ENCODE measurements around the gene AUTS2. TPM values are rescaled to one million over a fixed set of nuclear protein-coding genes. Genes with fewer than 3 reads are reported as not detected.

The AUTS2 gene
- total and polyA plus RNA-seq, 2 of the 8 experiments (the other 6 are each of a cell fraction or from before 2014, with no cell fraction given) = 25.9 to 101 TPM

DNA sequence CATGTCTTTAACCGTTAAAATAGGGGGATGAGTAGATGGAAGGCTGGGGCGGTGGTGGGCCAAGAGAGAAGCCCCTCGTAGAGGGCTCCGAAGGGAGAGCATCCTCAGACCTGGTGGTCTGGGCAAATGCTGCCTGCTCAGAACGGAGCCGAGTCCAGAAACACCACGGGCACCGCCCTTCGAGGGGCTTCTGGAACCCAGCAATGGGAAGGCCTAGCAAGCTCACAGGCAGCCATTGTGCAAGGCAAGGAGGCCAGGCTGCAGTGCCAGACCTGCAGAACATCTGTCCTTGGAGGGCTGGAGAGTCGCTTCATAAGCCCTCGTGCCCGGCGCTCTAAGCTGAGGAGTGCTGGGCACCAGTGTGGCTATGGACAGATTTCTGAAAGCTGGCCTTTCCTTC lies 889.6 kb downstream of the AUTS2 start:
- no peak overlapping the region for H4K91ac ChIP-seq (replicated peaks; ENCODE audit: insufficient read length, low read length)
- 97% methylated on average over 13 of the region's 13 CpGs; no CpG with 5 or more reads in 1 of the 2 experiments for WGBS, 2 experiments (ENCODE audit: extremely low coverage in 1 of 2, insufficient coverage in 1 of 2, insufficient read length in 1 of 2, insufficient replicate concordance in 2 of 2, low coverage in 1 of 2, low lambda C conversion rate in 2 of 2, missing lambda C conversion rate in 1 of 2)
- H3K56ac ChIP-seq (replicated peaks; ENCODE audit: insufficient read length, low read depth, low read length) = no peak overlapping the region
- H3K18ac ChIP-seq (ENCODE audit: extremely low read depth, low read length) = no peak overlapping the region
- no peaks in the 10 kb centered on the region for H4K20me1 ChIP-seq (replicated peaks in 1 of 2; ENCODE audit: control insufficient read depth in 1 of 2, insufficient read depth in 2 of 2, low read length in 2 of 2)
- POLR2A ChIA-PET (ENCODE audit: partially characterized antibody) = no interaction called here
- CTCF ChIA-PET (ENCODE audit: partially characterized antibody) = interaction anchor here (0.9 kb wide), 1 partner anchor 19 kb away, joined by 3 read pairs; no protein-coding TSS in a partner anchor
- H2BK120ac ChIP-seq (replicated peaks; ENCODE audit: low read depth, low read length) = no peak overlapping the region
- no peak overlapping the region for H2BK5ac ChIP-seq (ENCODE audit: low read depth, low read length)
- no peak for FAIRE-seq
- H2BK20ac ChIP-seq (ENCODE audit: low read length) = no peak overlapping the region
- no peak overlapping the region for H2BK15ac ChIP-seq (ENCODE audit: low read length)
- H2BK12ac ChIP-seq (ENCODE audit: low read depth, low read length) = no peak overlapping the region
- H4K5ac ChIP-seq (ENCODE audit: insufficient read length, low read depth, low read length) = no peak overlapping the region
- no peak overlapping the region for H2AK5ac ChIP-seq (ENCODE audit: low read depth, low read length)
- H3K4me2 ChIP-seq (ENCODE audit: insufficient read depth in 1 of 2, low read depth in 2 of 2, low read length in 2 of 2) = no peak overlapping the region
- no peaks in the 10 kb centered on the region; a peak in 1 of 7 replicates for H3K4me1 ChIP-seq (replicated peaks in 1 of 4; ENCODE audit: control insufficient read depth in 3 of 4, insufficient read depth in 4 of 4, low read length in 3 of 4)
- H3K79me2 ChIP-seq (ENCODE audit: control insufficient read depth in 1 of 2, insufficient read depth in 2 of 2, low read length in 2 of 2) = no peaks in the 10 kb centered on the region
- no peak overlapping the region for H3K4ac ChIP-seq (replicated peaks; ENCODE audit: insufficient read length, low read depth, low read length)
- H3K9ac ChIP-seq (replicated peaks in 1 of 4; ENCODE audit: extremely low read depth in 1 of 4, low read depth in 3 of 4, low read length in 3 of 4) = no peak overlapping the region
- no peak overlapping the region for H3K14ac ChIP-seq (ENCODE audit: insufficient read length)
- TF ChIP-seq SIX5 (IDR thresholded peaks at IDR 0.05; ENCODE audit: low read depth, low read length) = no peak
- TF ChIP-seq SP4 (IDR thresholded peaks at IDR 0.05; ENCODE audit: low read length) = no peak
- no peak for TF ChIP-seq YY1 (IDR thresholded peaks at IDR 0.05; ENCODE audit: low read depth, low read length)
- TF ChIP-seq TAF7 (optimal IDR thresholded peaks at IDR 0.05; ENCODE audit: borderline replicate concordance, low read depth, low read length) = no peak
- no peak for TF ChIP-seq POLR2A (IDR thresholded peaks at IDR 0.05; ENCODE audit: control extremely low read depth in 1 of 2, low read depth in 2 of 2, low read length in 2 of 2)
- no peak for TF ChIP-seq HDAC6 (IDR thresholded peaks at IDR 0.05; ENCODE audit: low read depth, low read length)
- no peak for TF ChIP-seq SIRT6 (IDR thresholded peaks at IDR 0.05; ENCODE audit: low read length)
- TF ChIP-seq NANOG (IDR thresholded peaks at IDR 0.05; ENCODE audit: insufficient read depth, low read depth, low read length, poor library complexity, severe bottlenecking) = no peak
- no peak overlapping the region for H4K8ac ChIP-seq (ENCODE audit: extremely low read depth, insufficient read depth, low read length)
- H3K9me3 ChIP-seq (ENCODE audit: insufficient read depth in 2 of 2, low read depth in 1 of 2, low read length in 1 of 2) = no peaks in the 10 kb centered on the region
- no peak overlapping the region for H3K23ac ChIP-seq (ENCODE audit: insufficient read length)
- H2AFZ ChIP-seq (ENCODE audit: low read length) = no peak overlapping the region
- H3K27ac ChIP-seq (ENCODE audit: low read depth, low read length) = no peak overlapping the region
- no peaks in the 10 kb centered on the region; a peak in 1 of 7 replicates for H3K27me3 ChIP-seq (replicated peaks in 1 of 4; ENCODE audit: control insufficient read depth in 3 of 4, extremely low read depth in 1 of 4, insufficient read depth in 3 of 4, low read length in 3 of 4)
- H3K79me1 ChIP-seq (ENCODE audit: low read depth, low read length) = no peaks in the 10 kb centered on the region
- H3K4me3 ChIP-seq (ENCODE audit: extremely low read depth in 1 of 4, insufficient read depth in 2 of 4, low read depth in 3 of 4, low read length in 4 of 4) = no peak overlapping the region
- no peaks in the 10 kb centered on the region for H3K23me2 ChIP-seq (ENCODE audit: low read depth, low read length)
- DNase-seq (ENCODE audit: low read depth in 1 of 2, low spot score in 2 of 2) = no peak
- no peaks in the 10 kb centered on the region for H3K36me3 ChIP-seq (ENCODE audit: control insufficient read depth in 2 of 4, insufficient read depth in 4 of 4, low read length in 3 of 4)
